GM23248 (cell line): ENCODE data around the gene FXYD6. TPM values are rescaled to one million over a fixed set of nuclear protein-coding genes. Genes with fewer than 3 reads are reported as not detected.

Source experiments
- DNase-seq: peaks from one replicate; pipeline ENCODE4 v3.0.0-alpha.2; 2015
- H2AFZ ChIP-seq: fragments of 200-600 bp; sonication (generic); 2 replicates; pipeline ENCODE4 v1.6.1; 2016; ENCODE audit warnings: antibody characterized with exemption
- H3F3A ChIP-seq: fragments of 200-600 bp; sonication (generic); 2 replicates; pipeline ENCODE4 v1.6.1; 2016; ENCODE audit warnings: mild to moderate bottlenecking, antibody characterized with exemption, mixed run types; ENCODE audit not compliant: insufficient read depth
- H3K27ac ChIP-seq: fragments of 200-600 bp; sonication (generic); 2 replicates; pipeline ENCODE4 v1.5.1; 2016; ENCODE audit warnings: mild to moderate bottlenecking
- H3K27me3 ChIP-seq: fragments of 200-600 bp; sonication (generic); replicated peaks from 2 replicates; pipeline ENCODE4 v1.6.1; 2016; ENCODE audit warnings: mild to moderate bottlenecking; ENCODE audit not compliant: insufficient read depth
- H3K36me3 ChIP-seq: fragments of 200-600 bp; sonication (generic); 2 replicates; pipeline ENCODE4 v1.6.1; 2016; ENCODE audit warnings: low read depth, mild to moderate bottlenecking
- H3K4me1 ChIP-seq: fragments of 200-600 bp; sonication (generic); 2 replicates; pipeline ENCODE4 v1.6.1; 2016; ENCODE audit warnings: mild to moderate bottlenecking; ENCODE audit not compliant: insufficient read depth
- H3K4me2 ChIP-seq: fragments of 200-600 bp; sonication (generic); one replicate; pipeline ENCODE4 v1.6.1; 2016; ENCODE audit warnings: mild to moderate bottlenecking; ENCODE audit not compliant: unreplicated experiment
- H3K4me3 ChIP-seq: fragments of 200-600 bp; sonication (generic); 2 replicates; pipeline ENCODE4 v1.5.1; 2016; ENCODE audit warnings: mild to moderate bottlenecking
- H3K79me2 ChIP-seq: fragments of 200-600 bp; sonication (generic); 2 replicates; pipeline ENCODE4 v1.6.1; 2016; ENCODE audit warnings: mild to moderate bottlenecking; ENCODE audit not compliant: insufficient read depth
- H3K9ac ChIP-seq: fragments of 200-600 bp; sonication (generic); 2 replicates; pipeline ENCODE4 v1.6.1; 2016; ENCODE audit warnings: mild to moderate bottlenecking
- H3K9me2 ChIP-seq: fragments of 200-600 bp; sonication (generic); 2 replicates; pipeline ENCODE4 v1.6.1; 2016; ENCODE audit warnings: mixed run types, mild to moderate bottlenecking, moderate library complexity; ENCODE audit not compliant: insufficient read depth
- H3K9me3 ChIP-seq: fragments of 200-600 bp; sonication (generic); one replicate; pipeline ENCODE4 v1.6.1; 2017; ENCODE audit warnings: low read depth
- H4K20me1 ChIP-seq: fragments of 200-600 bp; sonication (generic); 2 replicates; pipeline ENCODE4 v1.6.0; 2016; ENCODE audit not compliant: insufficient read depth
- EZH2 ChIP-seq: fragments of 200-600 bp; sonication (generic); IDR thresholded peaks from 2 replicates; pipeline ENCODE4 v1.6.1; 2018; ENCODE audit warnings: antibody characterized with exemption, mild to moderate bottlenecking; ENCODE audit not compliant: insufficient read depth, poor library complexity, severe bottlenecking
- EZH2phosphoT487 ChIP-seq: fragments of 200-600 bp; sonication (generic); IDR thresholded peaks from 2 replicates; pipeline ENCODE4 v1.6.1; 2018; ENCODE audit warnings: antibody characterized with exemption, moderate library complexity, mild to moderate bottlenecking, low read depth; ENCODE audit not compliant: insufficient read depth
- WGBS, 2 experiments: methylation state at CpG; one replicate each; pipeline ENCODE4 v1.1.6; 2015 to 2017; ENCODE audit warnings: low lambda C conversion rate in 2 of 2, low coverage in 1 of 2; ENCODE audit errors: missing lambda C conversion rate in 2 of 2; 5-methylcytosine and 5-hydroxymethylcytosine counted together
- in situ Hi-C: fragments of 300-500 bp; cut with MboI; formaldehyde crosslinking; loops from 2 replicates; pipeline ENCODE4 v1.15.0; 2020
- polyA plus RNA-seq: library from polyadenylated mRNA; unstranded; fragments of >200 nt; fragmentation: Nextera tagmentation; extraction: Ambion mirVana; gene quantifications from 2 replicates; pipeline ENCODE4 v1.2.1, GENCODE V29; 2016
- total RNA-seq: library from RNA; depleted of rRNA; stranded (reverse); fragments of >200 nt; shearing (Covaris generic); gene quantifications from 2 replicates; pipeline ENCODE4 v1.2.3, GENCODE V29; 2014

Gene FXYD6
- total and polyA plus RNA-seq, 2 experiments from 2014 or later = not detected

GRCh38 chr11:117833401-117833891 lies 43.0 kb downstream of the FXYD6 start:
- WGBS, 2 experiments = 26 to 27% methylated on average over 7 of the region's 7 CpGs
- Histone ChIP-seq H3K4me1 (no peaks in the 10 kb centered on the region), H3K4me2 (no peak overlapping the region), H3K79me2 (no peaks in the 10 kb centered on the region), H2AFZ (no peak overlapping the region), H3K4me3 (no peak overlapping the region), H3K27me3 (peaks cover 37% of the 10 kb centered on the region), H4K20me1 (no peaks in the 10 kb centered on the region), H3K9me3 (no peaks in the 10 kb centered on the region), H3K36me3 (no peaks in the 10 kb centered on the region), H3F3A (no peaks in the 10 kb centered on the region), H3K9me2 (no peaks in the 10 kb centered on the region), H3K27ac (no peak overlapping the region), H3K9ac (no peak overlapping the region)
- DNase-seq = no peak
- TF ChIP-seq EZH2 (no peak), EZH2phosphoT487 (no peak)
- in situ Hi-C loops = loop anchor here (10.0 kb wide), 1 partner anchor 221 kb away; no protein-coding TSS in a partner anchor

GRCh38 chr11:117832511-117832910 lies 43.9 kb downstream of the FXYD6 start:
- Histone ChIP-seq H4K20me1 (no peaks in the 10 kb centered on the region), H3K4me1 (no peaks in the 10 kb centered on the region), H3K27ac (no peak overlapping the region), H2AFZ (no peak overlapping the region), H3K9me2 (no peaks in the 10 kb centered on the region), H3F3A (no peaks in the 10 kb centered on the region), H3K79me2 (no peaks in the 10 kb centered on the region), H3K9me3 (no peaks in the 10 kb centered on the region), H3K4me2 (no peak overlapping the region), H3K36me3 (no peaks in the 10 kb centered on the region), H3K27me3 (peaks cover 30% of the 10 kb centered on the region), H3K9ac (no peak overlapping the region), H3K4me3 (no peak overlapping the region)
- in situ Hi-C loops = loop anchor here (10.0 kb wide), 1 partner anchor 222 kb away; no protein-coding TSS in a partner anchor
- WGBS, 2 experiments = 42 to 50% methylated on average over 8 of the region's 8 CpGs
- TF ChIP-seq EZH2 = no peak
- TF ChIP-seq EZH2phosphoT487 = no peak
- no peak for DNase-seq

GRCh38 chr11:117831661-117832415 lies 44.6 kb downstream of the FXYD6 start:
- Histone ChIP-seq H3K4me1 (no peaks in the 10 kb centered on the region), H3K4me3 (no peak overlapping the region), H3K9me2 (no peaks in the 10 kb centered on the region), H3K27ac (no peak overlapping the region), H2AFZ (no peak overlapping the region), H3K36me3 (no peaks in the 10 kb centered on the region), H3K79me2 (no peaks in the 10 kb centered on the region), H3K9ac (no peak overlapping the region), H3K4me2 (no peak overlapping the region), H3K9me3 (no peaks in the 10 kb centered on the region), H4K20me1 (no peaks in the 10 kb centered on the region), H3F3A (no peaks in the 10 kb centered on the region), H3K27me3 (peaks cover 26% of the 10 kb centered on the region)
- in situ Hi-C loops = loop anchor here (10.0 kb wide), 1 partner anchor 223 kb away; no protein-coding TSS in a partner anchor
- no peak for DNase-seq
- TF ChIP-seq EZH2 = no peak
- no peak for TF ChIP-seq EZH2phosphoT487
- WGBS, 2 experiments = 51 to 54% methylated on average over 7 of the region's 7 CpGs

GRCh38 chr11:117830674-117831351 lies 45.6 kb downstream of the FXYD6 start:
- H3K9me2 ChIP-seq = no peaks in the 10 kb centered on the region
- in situ Hi-C loops = loop anchor here (10.0 kb wide), 1 partner anchor 224 kb away; no protein-coding TSS in a partner anchor
- DNase-seq = no peak
- H3K36me3 ChIP-seq = no peaks in the 10 kb centered on the region
- H3K79me2 ChIP-seq = no peaks in the 10 kb centered on the region
- no peaks in the 10 kb centered on the region for H3K9me3 ChIP-seq
- H3K4me2 ChIP-seq = no peak overlapping the region
- 47% methylated on average over 6 of the region's 6 CpGs for WGBS, 2 experiments
- no peak overlapping the region for H3K4me3 ChIP-seq
- no peak overlapping the region for H3K9ac ChIP-seq
- H3F3A ChIP-seq = no peaks in the 10 kb centered on the region
- no peaks in the 10 kb centered on the region for H4K20me1 ChIP-seq
- TF ChIP-seq EZH2phosphoT487 (no peak), EZH2 (no peak)
- H2AFZ ChIP-seq = no peak overlapping the region
- H3K27me3 ChIP-seq = peaks cover 31% of the 10 kb centered on the region
- no peak overlapping the region for H3K27ac ChIP-seq
- H3K4me1 ChIP-seq = no peaks in the 10 kb centered on the region
